Measurements from ENCODE around the gene PPM1H.

DNA sequence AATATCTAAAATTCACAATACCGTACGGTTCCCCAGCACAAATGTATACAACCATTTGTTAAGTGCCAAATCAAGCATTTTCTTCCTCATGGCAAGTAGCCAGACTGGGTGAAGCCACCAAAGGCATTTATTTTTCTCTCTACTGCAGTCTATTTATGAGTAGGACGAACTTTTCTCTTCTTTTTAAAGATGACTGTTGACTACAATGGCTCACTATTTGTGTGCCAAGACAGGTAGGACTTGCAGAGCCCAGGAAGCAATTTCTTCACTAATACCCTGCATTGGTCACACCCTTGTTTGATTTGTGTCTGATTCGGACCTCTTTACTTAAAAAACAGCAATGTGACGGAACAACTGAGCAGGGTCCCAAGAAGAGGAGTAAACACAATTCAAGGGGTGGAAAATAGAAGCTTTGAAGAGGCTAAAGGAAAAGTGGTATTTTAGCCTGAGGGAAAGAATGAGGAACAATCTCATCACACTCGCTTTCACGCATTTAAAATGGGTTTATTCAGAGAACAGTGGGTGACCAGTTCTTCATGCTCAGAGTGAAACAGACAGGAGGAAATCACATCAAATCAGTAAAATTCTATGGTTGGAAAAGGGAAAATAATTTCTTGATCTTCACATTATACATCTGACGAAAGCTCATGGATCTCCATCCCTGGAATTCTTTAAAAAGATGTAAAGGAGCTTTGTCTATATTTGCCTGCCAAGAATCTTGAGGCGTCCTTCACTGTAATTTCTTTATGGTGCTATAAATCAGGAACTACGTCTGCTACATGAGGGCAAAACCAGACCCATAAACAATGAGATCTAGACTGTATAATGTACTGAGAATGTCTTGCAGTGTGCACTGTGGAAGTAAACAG is 183.8 kb downstream of the PPM1H start:
- TF ChIP-seq, protein P1, sequence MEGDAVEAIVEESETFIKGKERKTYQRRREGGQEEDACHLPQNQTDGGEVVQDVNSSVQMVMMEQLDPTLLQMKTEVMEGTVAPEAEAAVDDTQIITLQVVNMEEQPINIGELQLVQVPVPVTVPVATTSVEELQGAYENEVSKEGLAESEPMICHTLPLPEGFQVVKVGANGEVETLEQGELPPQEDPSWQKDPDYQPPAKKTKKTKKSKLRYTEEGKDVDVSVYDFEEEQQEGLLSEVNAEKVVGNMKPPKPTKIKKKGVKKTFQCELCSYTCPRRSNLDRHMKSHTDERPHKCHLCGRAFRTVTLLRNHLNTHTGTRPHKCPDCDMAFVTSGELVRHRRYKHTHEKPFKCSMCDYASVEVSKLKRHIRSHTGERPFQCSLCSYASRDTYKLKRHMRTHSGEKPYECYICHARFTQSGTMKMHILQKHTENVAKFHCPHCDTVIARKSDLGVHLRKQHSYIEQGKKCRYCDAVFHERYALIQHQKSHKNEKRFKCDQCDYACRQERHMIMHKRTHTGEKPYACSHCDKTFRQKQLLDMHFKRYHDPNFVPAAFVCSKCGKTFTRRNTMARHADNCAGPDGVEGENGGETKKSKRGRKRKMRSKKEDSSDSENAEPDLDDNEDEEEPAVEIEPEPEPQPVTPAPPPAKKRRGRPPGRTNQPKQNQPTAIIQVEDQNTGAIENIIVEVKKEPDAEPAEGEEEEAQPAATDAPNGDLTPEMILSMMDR (IDR thresholded peaks at IDR 0.05 in 2 of 3, conservative IDR thresholded peaks at IDR 0.05 in 1 of 3; ENCODE audit: control insufficient read depth in 2 of 3, extremely low read depth in 1 of 3, insufficient read depth in 1 of 3, low read depth in 3 of 3, low read length in 3 of 3), result no peak
- TF ChIP-seq NBN (IDR thresholded peaks at IDR 0.05), result no peak
- TF ChIP-seq ZZZ3 (IDR thresholded peaks at IDR 0.05; ENCODE audit: control insufficient read depth, insufficient read length, low read depth), result no peak
- TF ChIP-seq MTA3 (IDR thresholded peaks at IDR 0.05; ENCODE audit: borderline replicate concordance, low read length), result no peak
- TF ChIP-seq, protein P2, sequence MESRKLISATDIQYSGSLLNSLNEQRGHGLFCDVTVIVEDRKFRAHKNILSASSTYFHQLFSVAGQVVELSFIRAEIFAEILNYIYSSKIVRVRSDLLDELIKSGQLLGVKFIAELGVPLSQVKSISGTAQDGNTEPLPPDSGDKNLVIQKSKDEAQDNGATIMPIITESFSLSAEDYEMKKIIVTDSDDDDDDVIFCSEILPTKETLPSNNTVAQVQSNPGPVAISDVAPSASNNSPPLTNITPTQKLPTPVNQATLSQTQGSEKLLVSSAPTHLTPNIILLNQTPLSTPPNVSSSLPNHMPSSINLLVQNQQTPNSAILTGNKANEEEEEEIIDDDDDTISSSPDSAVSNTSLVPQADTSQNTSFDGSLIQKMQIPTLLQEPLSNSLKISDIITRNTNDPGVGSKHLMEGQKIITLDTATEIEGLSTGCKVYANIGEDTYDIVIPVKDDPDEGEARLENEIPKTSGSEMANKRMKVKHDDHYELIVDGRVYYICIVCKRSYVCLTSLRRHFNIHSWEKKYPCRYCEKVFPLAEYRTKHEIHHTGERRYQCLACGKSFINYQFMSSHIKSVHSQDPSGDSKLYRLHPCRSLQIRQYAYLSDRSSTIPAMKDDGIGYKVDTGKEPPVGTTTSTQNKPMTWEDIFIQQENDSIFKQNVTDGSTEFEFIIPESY (IDR thresholded peaks at IDR 0.05), result no peak
- no peak for TF ChIP-seq NFYB (IDR thresholded peaks at IDR 0.05; ENCODE audit: insufficient read depth, low read depth, low read length)
- TF ChIP-seq PAX8 (IDR thresholded peaks at IDR 0.05), result no peak
- TF ChIP-seq GABPA (IDR thresholded peaks at IDR 0.05; ENCODE audit: low read depth), result no peak
- no peak for TF ChIP-seq SP1 (IDR thresholded peaks at IDR 0.05; ENCODE audit: low read depth, low read length)
- TF ChIP-seq ZNF24 (IDR thresholded peaks at IDR 0.05), result no peak
- TF ChIP-seq FOXM1 (IDR thresholded peaks at IDR 0.05; ENCODE audit: low read depth, low read length), result no peak
- TF ChIP-seq NR2C2 (IDR thresholded peaks at IDR 0.05; ENCODE audit: borderline replicate concordance, control insufficient read depth, insufficient read length, low read depth), result no peak
- TF ChIP-seq, protein P3, sequence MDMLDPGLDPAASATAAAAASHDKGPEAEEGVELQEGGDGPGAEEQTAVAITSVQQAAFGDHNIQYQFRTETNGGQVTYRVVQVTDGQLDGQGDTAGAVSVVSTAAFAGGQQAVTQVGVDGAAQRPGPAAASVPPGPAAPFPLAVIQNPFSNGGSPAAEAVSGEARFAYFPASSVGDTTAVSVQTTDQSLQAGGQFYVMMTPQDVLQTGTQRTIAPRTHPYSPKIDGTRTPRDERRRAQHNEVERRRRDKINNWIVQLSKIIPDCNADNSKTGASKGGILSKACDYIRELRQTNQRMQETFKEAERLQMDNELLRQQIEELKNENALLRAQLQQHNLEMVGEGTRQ (IDR thresholded peaks at IDR 0.05; ENCODE audit: borderline replicate concordance, low read depth, low read length), result no peak
- TF ChIP-seq STAT1 (conservative IDR thresholded peaks at IDR 0.05), result no peak

Measured in GM12878 (cell line).